ENCODE results near the gene METAP1D. TPM values are rescaled to one million over a fixed set of nuclear protein-coding genes. Genes with fewer than 3 reads are reported as not detected.

The METAP1D gene
- total and polyA plus RNA-seq, 2 donors from 2014 or later: 4.0 to 6.2 TPM

DNA sequence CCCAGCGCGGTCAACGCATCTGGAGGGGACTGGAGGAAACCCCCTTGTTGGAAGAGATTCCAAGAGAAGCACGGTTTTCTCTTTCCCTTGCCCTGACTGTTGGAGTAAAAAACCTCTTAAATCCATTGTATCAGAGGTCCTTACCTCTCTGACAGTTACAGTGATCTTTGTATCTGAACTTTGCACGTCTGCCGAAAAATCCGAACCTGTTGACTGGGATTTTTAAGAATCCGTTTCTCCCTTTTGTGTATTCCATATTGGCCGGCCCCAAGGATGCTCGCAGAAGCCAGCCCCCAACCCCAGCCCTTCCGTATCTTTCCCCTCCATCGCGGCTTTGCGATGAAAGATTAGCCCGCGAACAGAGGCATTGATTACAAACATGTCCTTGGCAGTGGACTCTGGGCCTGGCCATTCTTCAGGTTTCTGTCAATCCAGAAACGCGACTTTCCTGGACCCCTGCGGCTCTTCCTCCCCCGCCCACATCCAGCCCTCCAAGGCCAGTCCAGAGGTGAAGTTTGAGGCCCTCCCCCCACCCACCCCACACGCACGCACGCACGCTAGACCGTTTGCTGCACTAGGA is 81.0 kb downstream of the METAP1D start:
- peaks cover 74% of the 10 kb centered on the region for H3K27me3 ChIP-seq (ENCODE audit: control insufficient read depth, insufficient read depth, low read length)
- no peak overlapping the region for H3K4me3 ChIP-seq (ENCODE audit: low read length in 3 of 3)

DNA sequence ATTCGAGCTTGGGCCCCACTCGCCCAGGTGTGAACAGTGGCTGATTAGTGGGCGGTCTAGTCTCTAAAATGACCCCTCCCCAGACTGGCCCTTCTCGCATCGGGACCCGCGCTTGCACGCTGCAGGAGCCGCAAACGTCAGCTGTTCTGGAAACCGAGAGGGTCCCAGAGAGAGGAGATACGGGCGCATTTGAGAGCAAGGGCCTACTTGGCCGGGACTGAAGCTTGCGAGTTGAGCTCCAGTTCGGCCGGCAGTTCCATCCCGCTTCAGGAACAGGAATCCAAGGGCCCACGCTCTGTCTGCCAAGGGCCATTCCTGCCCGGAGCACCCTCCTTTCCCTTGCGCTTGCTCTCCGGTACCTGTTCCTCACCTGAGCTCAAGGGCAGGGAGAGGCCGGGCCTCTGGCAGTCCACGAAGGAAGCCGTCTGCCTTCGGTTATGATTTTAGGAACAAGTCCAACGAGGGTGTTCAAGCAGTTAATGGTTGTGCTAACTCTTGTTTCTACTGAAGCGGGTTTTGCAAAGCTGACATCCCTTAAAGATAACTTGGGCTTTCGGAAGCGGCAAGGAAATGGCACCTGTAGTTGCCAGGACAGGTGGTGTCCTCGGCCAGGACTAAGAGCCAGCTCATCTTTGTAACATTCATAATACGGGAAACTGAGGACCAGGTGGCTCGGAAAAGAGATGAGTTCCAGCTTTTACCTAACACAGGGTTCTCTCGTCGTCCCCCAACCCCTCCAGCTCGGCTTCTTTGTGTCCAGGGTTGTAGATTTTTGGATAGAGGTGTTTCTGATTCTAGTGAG is 81.7 kb downstream of the METAP1D start:
- H3K36me3 ChIP-seq (ENCODE audit: control insufficient read depth in 2 of 3, insufficient read depth in 3 of 3, low read length in 3 of 3): no peaks in the 10 kb centered on the region
- no peak for FAIRE-seq

More for the DNA sequence above, 81.0 kb downstream of the METAP1D start:
- peaks cover 0 to 4% (median 0%) of the 10 kb centered on the region in 3 donors for H3K9me3 ChIP-seq (ENCODE audit: control insufficient read depth in 2 of 3, insufficient read depth in 1 of 3, low read length in 3 of 3)
- no peaks in the 10 kb centered on the region for H3K36me3 ChIP-seq (ENCODE audit: control insufficient read depth in 2 of 3, insufficient read depth in 3 of 3, low read length in 3 of 3)
- H3K27ac ChIP-seq (ENCODE audit: low read depth in 2 of 2, low read length in 2 of 2): no peak overlapping the region
- FAIRE-seq (no peak), DNase-seq (peak in 1 of 5 donors; percentile 35)
- intact Hi-C loops (cut with DNase I): no loop called here
- peaks cover 0 to 19% (median 0%) of the 10 kb centered on the region in 3 donors for H3K4me1 ChIP-seq (ENCODE audit: control insufficient read depth in 2 of 3, insufficient read depth in 2 of 3, low read depth in 1 of 3, low read length in 3 of 3)
- no peak overlapping the region for H3K9ac ChIP-seq (ENCODE audit: low read length in 3 of 3)
- TF ChIP-seq, protein P1, sequence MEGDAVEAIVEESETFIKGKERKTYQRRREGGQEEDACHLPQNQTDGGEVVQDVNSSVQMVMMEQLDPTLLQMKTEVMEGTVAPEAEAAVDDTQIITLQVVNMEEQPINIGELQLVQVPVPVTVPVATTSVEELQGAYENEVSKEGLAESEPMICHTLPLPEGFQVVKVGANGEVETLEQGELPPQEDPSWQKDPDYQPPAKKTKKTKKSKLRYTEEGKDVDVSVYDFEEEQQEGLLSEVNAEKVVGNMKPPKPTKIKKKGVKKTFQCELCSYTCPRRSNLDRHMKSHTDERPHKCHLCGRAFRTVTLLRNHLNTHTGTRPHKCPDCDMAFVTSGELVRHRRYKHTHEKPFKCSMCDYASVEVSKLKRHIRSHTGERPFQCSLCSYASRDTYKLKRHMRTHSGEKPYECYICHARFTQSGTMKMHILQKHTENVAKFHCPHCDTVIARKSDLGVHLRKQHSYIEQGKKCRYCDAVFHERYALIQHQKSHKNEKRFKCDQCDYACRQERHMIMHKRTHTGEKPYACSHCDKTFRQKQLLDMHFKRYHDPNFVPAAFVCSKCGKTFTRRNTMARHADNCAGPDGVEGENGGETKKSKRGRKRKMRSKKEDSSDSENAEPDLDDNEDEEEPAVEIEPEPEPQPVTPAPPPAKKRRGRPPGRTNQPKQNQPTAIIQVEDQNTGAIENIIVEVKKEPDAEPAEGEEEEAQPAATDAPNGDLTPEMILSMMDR (IDR thresholded peaks at IDR 0.05; ENCODE audit: borderline replicate concordance, extremely low read depth, insufficient read depth): no peak

DNA sequence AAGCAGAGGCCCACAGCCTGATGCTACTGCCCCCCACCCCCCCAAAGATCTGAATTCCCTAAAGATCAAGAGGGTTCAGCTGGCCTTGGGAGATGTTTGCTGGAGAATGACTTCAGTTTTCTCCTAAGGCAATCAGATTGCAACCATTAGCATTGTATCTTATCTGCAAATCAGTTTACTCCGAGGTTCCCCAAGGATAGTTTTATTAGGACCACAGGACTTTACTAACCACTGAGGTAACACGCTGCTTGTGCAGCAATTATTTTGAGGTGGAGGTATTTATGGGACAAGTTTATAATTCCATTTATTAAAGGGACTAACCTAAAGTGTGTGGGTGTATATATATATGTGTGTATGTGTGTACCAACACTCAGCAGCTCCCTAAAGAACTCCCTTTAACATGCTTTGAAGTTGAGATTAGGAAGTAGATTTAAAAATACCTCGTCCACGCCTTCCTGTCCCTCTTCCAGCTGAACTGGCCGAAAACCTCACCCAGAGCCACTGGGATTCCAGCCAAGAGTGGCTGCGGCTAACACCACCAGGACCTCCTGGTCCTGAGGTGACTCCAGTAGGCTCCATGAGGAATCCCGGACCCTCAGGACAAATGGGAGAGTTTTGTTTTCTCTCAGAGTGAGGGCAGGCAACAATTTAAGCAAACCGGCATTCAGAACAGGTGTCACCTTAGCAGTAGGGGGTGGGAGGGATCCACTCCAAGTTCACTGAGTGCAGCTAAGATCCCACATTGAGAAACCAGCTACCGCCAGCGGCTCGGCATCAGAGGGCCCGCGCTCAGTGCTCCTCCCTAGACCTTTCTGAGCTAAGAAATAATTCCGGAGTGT is 82.6 kb downstream of the METAP1D start:
- Histone ChIP-seq H3K9me3 (ENCODE audit: control insufficient read depth in 2 of 3, insufficient read depth in 1 of 3, low read length in 3 of 3) (peaks cover 0 to 4% (median 0%) of the 10 kb centered on the region in 3 donors), H3K27ac (ENCODE audit: low read depth in 2 of 2, low read length in 2 of 2) (no peak overlapping the region), H3K9ac (ENCODE audit: low read length in 3 of 3) (no peak overlapping the region), H3K27me3 (ENCODE audit: control insufficient read depth, insufficient read depth, low read length) (peaks cover 88% of the 10 kb centered on the region), H3K4me1 (ENCODE audit: control insufficient read depth in 2 of 3, insufficient read depth in 2 of 3, low read depth in 1 of 3, low read length in 3 of 3) (peaks cover 0 to 20% (median 0%) of the 10 kb centered on the region in 3 donors), H3K36me3 (ENCODE audit: control insufficient read depth in 2 of 3, insufficient read depth in 3 of 3, low read length in 3 of 3) (no peaks in the 10 kb centered on the region), H3K4me3 (ENCODE audit: low read length in 3 of 3) (no peak overlapping the region)
- DNase-seq: peak in 3 of 5 donors; percentile 10 to 43 (median 21)
- intact Hi-C loops (cut with DNase I): no loop called here
- TF ChIP-seq, protein P1 (IDR thresholded peaks at IDR 0.05; ENCODE audit: borderline replicate concordance, extremely low read depth, insufficient read depth): no peak
- FAIRE-seq: no peak

More for the DNA sequence above, 81.7 kb downstream of the METAP1D start:
- peaks cover 80% of the 10 kb centered on the region for H3K27me3 ChIP-seq (ENCODE audit: control insufficient read depth, insufficient read depth, low read length)
- peaks cover 0 to 20% (median 0%) of the 10 kb centered on the region in 3 donors for H3K4me1 ChIP-seq (ENCODE audit: control insufficient read depth in 2 of 3, insufficient read depth in 2 of 3, low read depth in 1 of 3, low read length in 3 of 3)
- DNase-seq: peak in 4 of 5 donors; percentile 33 to 58 (median 52)
- H3K27ac ChIP-seq (ENCODE audit: low read depth in 2 of 2, low read length in 2 of 2): no peak overlapping the region
- intact Hi-C loops (cut with DNase I): no loop called here
- no peak overlapping the region for H3K9ac ChIP-seq (ENCODE audit: low read length in 3 of 3)
- TF ChIP-seq, protein P1 (IDR thresholded peaks at IDR 0.05; ENCODE audit: borderline replicate concordance, extremely low read depth, insufficient read depth): no peak
- peaks cover 0 to 4% (median 0%) of the 10 kb centered on the region in 3 donors for H3K9me3 ChIP-seq (ENCODE audit: control insufficient read depth in 2 of 3, insufficient read depth in 1 of 3, low read length in 3 of 3)
- no peak overlapping the region for H3K4me3 ChIP-seq (ENCODE audit: low read length in 3 of 3)
